ENCODE results near the gene S100A16.

DNA sequence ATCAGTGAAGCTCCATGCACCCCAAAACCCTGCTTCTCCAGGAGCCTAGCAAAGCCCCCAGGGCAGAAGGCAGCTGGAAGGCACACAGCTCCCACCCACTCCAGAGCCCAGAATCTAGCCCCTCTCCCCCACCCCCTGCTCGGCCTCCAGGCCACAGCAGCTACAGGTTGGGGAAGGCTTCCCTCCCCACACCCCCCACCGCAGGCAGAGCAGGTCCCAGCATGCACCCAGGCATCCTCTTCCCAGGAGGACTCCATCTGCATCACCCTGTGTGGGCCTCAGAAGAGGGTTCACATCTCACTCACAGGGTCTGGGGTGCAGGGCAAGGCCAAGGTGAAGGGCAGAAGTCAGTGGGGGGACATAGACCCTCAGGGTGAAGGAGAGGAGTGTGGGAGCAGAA lies 2.5 kb upstream of the S100A16 start:
- TF ChIP-seq, protein P1, sequence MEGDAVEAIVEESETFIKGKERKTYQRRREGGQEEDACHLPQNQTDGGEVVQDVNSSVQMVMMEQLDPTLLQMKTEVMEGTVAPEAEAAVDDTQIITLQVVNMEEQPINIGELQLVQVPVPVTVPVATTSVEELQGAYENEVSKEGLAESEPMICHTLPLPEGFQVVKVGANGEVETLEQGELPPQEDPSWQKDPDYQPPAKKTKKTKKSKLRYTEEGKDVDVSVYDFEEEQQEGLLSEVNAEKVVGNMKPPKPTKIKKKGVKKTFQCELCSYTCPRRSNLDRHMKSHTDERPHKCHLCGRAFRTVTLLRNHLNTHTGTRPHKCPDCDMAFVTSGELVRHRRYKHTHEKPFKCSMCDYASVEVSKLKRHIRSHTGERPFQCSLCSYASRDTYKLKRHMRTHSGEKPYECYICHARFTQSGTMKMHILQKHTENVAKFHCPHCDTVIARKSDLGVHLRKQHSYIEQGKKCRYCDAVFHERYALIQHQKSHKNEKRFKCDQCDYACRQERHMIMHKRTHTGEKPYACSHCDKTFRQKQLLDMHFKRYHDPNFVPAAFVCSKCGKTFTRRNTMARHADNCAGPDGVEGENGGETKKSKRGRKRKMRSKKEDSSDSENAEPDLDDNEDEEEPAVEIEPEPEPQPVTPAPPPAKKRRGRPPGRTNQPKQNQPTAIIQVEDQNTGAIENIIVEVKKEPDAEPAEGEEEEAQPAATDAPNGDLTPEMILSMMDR (optimal IDR thresholded peaks at IDR 0.05 in 1 of 3, IDR thresholded peaks at IDR 0.05 in 1 of 3, conservative IDR thresholded peaks at IDR 0.05 in 1 of 3; ENCODE audit: extremely low read depth in 1 of 3, insufficient read depth in 2 of 3, low read length in 3 of 3): no peak
- TF ChIP-seq EZH2 (IDR thresholded peaks at IDR 0.05; ENCODE audit: low read length): no peak

Measured in keratinocyte (primary cell).